Mononuclear cell (primary cell): ENCODE measurements around the gene EDN2. TPM values are rescaled to one million over a fixed set of nuclear protein-coding genes. Genes with fewer than 3 reads are reported as not detected.

Experiments
- H3K27me3 ChIP-seq: 2 replicates; pipeline ENCODE4 v1.6.0; 2011; ENCODE audit warnings: low read length, control low read depth; ENCODE audit not compliant: insufficient read depth
- H3K4me1 ChIP-seq: 2 replicates; pipeline ENCODE4 v1.5.1; 2011; ENCODE audit warnings: mild to moderate bottlenecking, low read length, control low read depth; ENCODE audit not compliant: insufficient read depth
- H3K4me3 ChIP-seq: 2 replicates; pipeline ENCODE4 v1.5.1; 2011; ENCODE audit warnings: mild to moderate bottlenecking, low read length, moderate library complexity
- H3K9me3 ChIP-seq: 2 replicates; pipeline ENCODE4 v1.5.1; 2011; ENCODE audit warnings: low read depth, mild to moderate bottlenecking, control low read depth, low read length
- total RNA-seq: library from RNA; depleted of rRNA; stranded (reverse); fragments of >200 nt; gene quantifications from one replicate; pipeline ENCODE4 v1.2.3, GENCODE V29; 2012

EDN2 gene
- total RNA-seq, 1 donor, result not detected

DNA sequence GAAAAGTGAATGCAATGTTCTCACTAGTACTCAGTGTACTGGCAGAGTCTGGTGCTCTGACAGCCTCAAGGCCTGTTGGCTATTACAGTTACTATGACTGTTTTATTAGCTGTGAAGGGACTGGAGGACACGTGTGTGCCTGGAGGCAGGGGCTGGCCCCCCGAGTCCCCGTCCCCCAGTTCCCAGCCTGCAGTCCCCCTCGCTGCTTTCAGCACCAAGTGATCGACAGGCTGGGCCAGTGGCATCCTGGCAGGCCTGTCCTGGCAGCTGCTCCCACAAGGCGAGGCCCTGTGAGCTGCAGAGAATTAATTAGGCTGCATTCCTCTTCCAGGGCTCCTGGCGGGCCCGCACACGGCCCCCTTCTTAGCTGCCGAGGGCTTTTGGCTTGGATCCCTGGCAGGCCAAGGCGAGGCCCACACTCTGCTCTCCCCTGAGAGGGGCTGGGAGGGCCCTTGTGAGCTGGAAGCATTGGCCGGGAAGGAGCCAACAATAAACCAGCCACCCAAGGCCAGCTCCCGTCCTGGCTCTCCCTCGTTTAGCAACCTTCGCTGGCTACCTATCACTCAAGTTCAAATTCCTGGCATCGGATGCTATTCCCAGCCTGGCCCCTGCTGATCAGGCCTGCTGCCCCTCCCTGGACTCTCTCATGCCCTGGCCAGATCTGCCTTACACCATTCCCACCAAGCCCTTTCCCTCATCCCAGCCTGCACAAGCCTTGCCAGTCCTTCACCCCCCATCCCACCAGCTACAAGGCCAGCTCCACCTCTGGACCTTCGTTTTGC lies 9.8 kb downstream of the EDN2 start:
- Histone ChIP-seq H3K27me3 (no peaks in the 10 kb centered on the region), H3K4me1 (no peaks in the 10 kb centered on the region), H3K9me3 (no peaks in the 10 kb centered on the region), H3K4me3 (no peak overlapping the region)

GRCh38 chr1:41473738-41474362 lies 10.6 kb downstream of the EDN2 start:
- no peaks in the 10 kb centered on the region for H3K9me3 ChIP-seq
- H3K27me3 ChIP-seq, result no peaks in the 10 kb centered on the region
- H3K4me1 ChIP-seq, result no peaks in the 10 kb centered on the region
- no peak overlapping the region for H3K4me3 ChIP-seq

DNA sequence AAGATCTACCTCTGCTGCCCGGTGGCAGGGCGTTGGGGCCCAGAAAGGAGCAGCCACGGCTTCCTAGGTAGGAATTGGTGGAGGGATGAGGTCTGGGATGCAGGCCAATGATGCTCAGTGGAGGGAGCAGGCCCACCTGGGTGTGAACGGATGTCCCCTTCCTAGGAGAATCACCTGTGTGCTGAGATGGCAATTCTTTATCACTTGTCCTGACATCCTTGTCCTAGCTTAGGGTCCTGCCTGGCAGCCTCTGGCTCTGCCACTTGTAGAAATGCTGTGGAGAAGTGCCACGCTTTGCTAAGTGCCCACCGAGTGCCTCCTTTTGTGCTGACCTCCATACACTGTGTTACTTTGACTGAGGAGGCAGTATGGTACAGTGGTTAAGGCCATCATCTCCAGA lies 12.8 kb downstream of the EDN2 start:
- Histone ChIP-seq H3K9me3 (no peaks in the 10 kb centered on the region), H3K27me3 (no peaks in the 10 kb centered on the region), H3K4me1 (no peaks in the 10 kb centered on the region), H3K4me3 (no peak overlapping the region)

- H3K27me3 ChIP-seq, result no peaks in the 10 kb centered on the region
- H3K4me1 ChIP-seq, result no peaks in the 10 kb centered on the region
- no peaks in the 10 kb centered on the region for H3K9me3 ChIP-seq
- no peak overlapping the region for H3K4me3 ChIP-seq
These were observed 14.8 kb downstream of the EDN2 start for GRCh38 chr1:41469706-41470105.

GRCh38 chr1:41468122-41468762 lies 16.2 kb downstream of the EDN2 start:
- no peak overlapping the region for H3K4me3 ChIP-seq
- no peaks in the 10 kb centered on the region for H3K4me1 ChIP-seq
- H3K9me3 ChIP-seq, result no peaks in the 10 kb centered on the region
- H3K27me3 ChIP-seq, result no peaks in the 10 kb centered on the region

GRCh38 chr1:41467673-41468072 lies 16.8 kb downstream of the EDN2 start:
- no peaks in the 10 kb centered on the region for H3K27me3 ChIP-seq
- H3K4me3 ChIP-seq, result no peak overlapping the region
- no peaks in the 10 kb centered on the region for H3K9me3 ChIP-seq
- no peaks in the 10 kb centered on the region for H3K4me1 ChIP-seq

DNA sequence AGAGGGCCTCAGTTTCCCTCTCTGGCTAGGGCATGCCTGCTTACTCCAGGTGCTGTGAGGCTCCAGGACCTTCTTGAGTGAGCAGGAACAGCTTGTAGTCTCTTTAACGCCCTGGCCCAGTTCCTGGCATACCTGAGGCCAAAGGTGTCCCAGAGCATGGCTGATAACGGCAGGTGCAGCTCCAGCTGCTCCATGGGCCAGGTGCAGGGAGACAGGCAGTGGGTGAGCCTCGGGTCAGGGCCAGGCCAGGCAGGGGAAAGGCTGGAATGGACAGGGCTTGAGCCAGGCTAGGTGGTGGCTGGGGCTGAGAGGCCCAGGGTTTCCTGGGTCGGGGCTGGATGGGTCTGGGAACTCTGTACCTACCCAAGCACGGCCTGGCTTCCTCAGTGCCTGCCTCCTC lies 18.3 kb downstream of the EDN2 start:
- no peaks in the 10 kb centered on the region for H3K9me3 ChIP-seq
- H3K27me3 ChIP-seq, result no peaks in the 10 kb centered on the region
- no peak overlapping the region for H3K4me3 ChIP-seq
- no peaks in the 10 kb centered on the region for H3K4me1 ChIP-seq

GRCh38 chr1:41465741-41466140 lies 18.7 kb downstream of the EDN2 start:
- Histone ChIP-seq H3K27me3 (no peaks in the 10 kb centered on the region), H3K9me3 (no peaks in the 10 kb centered on the region), H3K4me3 (no peak overlapping the region)

GRCh38 chr1:41464885-41465284 lies 19.6 kb downstream of the EDN2 start:
- H3K4me3 ChIP-seq, result no peak overlapping the region
- H3K27me3 ChIP-seq, result no peaks in the 10 kb centered on the region

More at GRCh38 chr1:41465741-41466140, 18.7 kb downstream of the EDN2 start:
- H3K4me1 ChIP-seq, result no peaks in the 10 kb centered on the region

DNA sequence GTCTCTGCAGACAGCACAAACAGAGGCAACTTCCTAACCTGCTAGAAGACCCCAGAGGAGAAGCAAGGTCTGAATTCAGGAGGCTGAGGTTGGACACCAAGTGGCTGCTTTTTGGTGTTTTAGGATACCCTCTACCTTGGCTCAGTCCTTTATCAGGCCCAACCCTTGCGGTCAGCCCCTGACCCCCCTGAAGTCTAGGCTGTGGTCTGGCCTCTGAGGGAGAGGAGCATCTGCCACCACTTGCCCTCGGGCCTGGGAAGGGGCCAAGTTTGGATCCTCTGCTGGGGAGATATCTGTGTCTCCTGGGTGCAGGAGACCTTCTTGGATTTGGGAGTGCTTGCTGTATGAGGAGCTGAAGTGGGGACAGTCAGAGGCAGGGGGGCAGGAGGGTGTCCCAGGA lies 21.0 kb downstream of the EDN2 start:
- no peak overlapping the region for H3K4me3 ChIP-seq
- no peaks in the 10 kb centered on the region for H3K27me3 ChIP-seq
- H3K4me1 ChIP-seq, result no peaks in the 10 kb centered on the region
- no peaks in the 10 kb centered on the region for H3K9me3 ChIP-seq

More at GRCh38 chr1:41464885-41465284, 19.6 kb downstream of the EDN2 start:
- Histone ChIP-seq H3K4me1 (no peaks in the 10 kb centered on the region), H3K9me3 (no peaks in the 10 kb centered on the region)

GRCh38 chr1:41462680-41463004 lies 21.8 kb downstream of the EDN2 start:
- Histone ChIP-seq H3K9me3 (no peaks in the 10 kb centered on the region), H3K4me3 (no peak overlapping the region), H3K4me1 (no peaks in the 10 kb centered on the region), H3K27me3 (no peaks in the 10 kb centered on the region)

- no peak overlapping the region for H3K4me3 ChIP-seq
- H3K27me3 ChIP-seq, result no peaks in the 10 kb centered on the region
These were observed 22.4 kb downstream of the EDN2 start for GRCh38 chr1:41461790-41462679.

DNA sequence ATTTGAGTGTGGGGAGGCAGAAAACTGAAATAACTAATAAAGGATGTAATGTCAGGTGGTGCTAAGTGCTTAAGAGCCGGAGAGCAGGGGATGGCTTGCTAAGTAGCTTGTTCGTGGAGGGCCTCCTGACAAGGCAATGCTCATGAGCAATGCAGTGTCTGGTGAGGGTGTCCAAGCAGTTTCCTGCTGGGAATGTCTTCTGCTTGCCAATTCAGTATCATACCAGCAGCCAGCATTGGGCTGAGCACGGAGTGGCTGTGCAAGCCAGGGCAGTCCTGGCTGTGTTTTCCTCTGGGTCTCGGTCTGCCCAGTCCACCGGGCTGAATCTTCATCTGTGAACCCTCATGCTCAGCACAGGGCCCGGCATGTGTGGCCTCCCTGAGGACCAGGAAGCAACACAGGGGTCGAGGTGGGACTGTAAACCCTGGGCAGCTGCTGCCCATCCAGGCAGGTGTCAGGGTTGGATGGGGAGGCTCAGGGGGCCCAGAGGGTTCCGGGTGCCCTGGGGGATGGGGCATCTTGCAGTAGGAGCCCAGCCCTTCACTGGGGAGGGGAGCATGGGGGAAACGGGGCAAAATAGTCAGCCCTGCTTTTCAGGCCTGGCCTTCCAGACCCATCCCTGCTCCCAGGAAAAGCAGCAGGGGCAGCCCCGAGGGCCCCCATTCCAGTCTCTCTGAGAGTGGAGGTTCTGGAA lies 27.5 kb downstream of the EDN2 start:
- Histone ChIP-seq H3K9me3 (no peaks in the 10 kb centered on the region), H3K4me1 (no peaks in the 10 kb centered on the region), H3K27me3 (no peaks in the 10 kb centered on the region), H3K4me3 (no peak overlapping the region)

More at GRCh38 chr1:41461790-41462679, 22.4 kb downstream of the EDN2 start:
- Histone ChIP-seq H3K4me1 (no peaks in the 10 kb centered on the region), H3K9me3 (no peaks in the 10 kb centered on the region)

DNA sequence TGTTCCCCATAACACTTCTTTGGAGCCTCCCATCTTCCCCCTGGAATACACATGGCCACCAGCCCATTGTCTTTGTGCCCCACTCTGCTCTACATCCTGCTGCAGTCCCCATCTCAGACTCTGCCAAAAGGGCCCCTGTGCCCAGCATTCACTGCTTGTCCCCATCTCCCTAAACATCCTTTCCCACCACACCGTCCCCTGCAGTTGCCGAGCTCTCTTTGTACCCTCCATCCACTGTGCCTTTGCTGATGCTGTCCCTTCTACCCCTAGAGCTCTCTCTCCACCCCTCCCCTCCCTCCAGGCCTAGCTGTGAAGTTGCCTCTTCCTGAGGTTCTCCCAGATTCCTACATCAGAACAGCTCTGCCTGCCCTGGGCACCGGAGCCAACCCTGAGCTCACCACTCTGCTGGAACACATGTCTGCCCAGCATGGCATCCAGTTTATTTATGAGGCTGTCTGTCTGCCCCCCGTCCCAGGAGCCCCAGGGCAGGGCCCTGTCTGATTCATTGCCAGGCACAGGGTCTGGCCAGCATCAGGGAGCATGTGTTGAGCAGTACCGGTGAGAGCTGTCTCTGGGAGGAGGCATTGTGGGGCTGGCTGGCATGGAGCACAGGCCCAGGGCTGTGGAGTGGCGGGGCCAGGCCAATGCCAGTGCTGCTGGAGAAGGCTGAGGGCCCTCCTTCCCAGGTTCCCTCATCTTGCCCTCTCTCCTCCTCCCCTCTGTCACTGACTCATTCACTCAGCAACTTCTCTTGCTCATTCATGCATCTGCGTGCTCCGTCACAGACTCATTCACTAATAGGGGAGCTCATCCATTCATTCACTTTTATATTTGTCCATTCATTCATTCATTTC lies 28.8 kb downstream of the EDN2 start:
- H3K27me3 ChIP-seq, result no peaks in the 10 kb centered on the region
- no peak overlapping the region for H3K4me3 ChIP-seq
- H3K4me1 ChIP-seq, result no peaks in the 10 kb centered on the region
- H3K9me3 ChIP-seq, result no peaks in the 10 kb centered on the region
